Measurements from ENCODE around the gene HAP1.
"Not testable (repeated sequence)": the region's sequence is repeated elsewhere in the genome, so short reads cannot be mapped to it uniquely, and the experiment has no call there.

DNA sequence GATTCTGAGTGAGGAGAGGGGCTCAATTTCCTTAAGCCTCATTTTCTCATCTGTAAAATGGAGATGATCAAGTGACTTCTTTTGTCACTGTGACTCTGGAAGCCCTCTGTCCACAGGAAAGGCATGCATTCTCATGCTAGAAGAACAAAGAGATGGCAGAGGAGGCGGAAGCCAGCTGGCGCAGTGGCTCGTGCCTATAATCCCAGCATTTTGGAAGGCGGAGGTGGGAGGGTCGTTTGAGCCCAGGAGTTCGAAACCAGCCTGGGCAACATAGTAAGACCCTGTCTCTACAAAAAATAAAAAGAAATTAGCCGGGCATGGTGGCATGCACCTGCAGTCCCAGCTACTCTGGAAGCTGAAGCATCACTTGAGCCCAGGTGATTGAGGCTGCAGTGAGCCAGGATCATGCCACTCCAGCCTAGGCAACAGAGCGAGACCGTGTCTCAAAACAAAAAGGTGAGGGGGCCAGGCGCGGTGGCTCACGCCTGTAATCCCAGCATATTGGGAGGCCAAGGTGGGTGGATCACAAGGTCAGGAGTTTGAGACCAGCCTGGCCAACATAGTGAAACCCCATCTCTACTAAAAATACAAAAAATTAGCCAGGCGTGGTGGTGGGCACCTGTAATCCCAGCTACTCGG, 41.9 kb upstream of the HAP1 start:
- not testable (repeated sequence) for TF ChIP-seq CTCF, POLR2A (IDR thresholded peaks at IDR 0.05)
